HG03108 (cell line): ENCODE measurements around the gene TUBA3C.
"Not testable (repeated sequence)": the region's sequence is repeated elsewhere in the genome, so short reads cannot be mapped to it uniquely, and the experiment has no call there.

Experiments
- ATAC-seq: cut with Tn5 transposase; IDR thresholded peaks from one replicate; pipeline ENCODE4 v1.9.1; 2021; ENCODE audit warnings: moderate library complexity; ENCODE audit not compliant: unreplicated experiment

Gene TUBA3C

GRCh38 chr13:19181621-19182485 lies at the start of gene TUBA3C:
TSS of gene TUBA3C (minus strand) at chr13:19181824. CDS start at chr13:19181747, 77 bp downstream.
- no peak for ATAC-seq

- ATAC-seq = not testable (repeated sequence)
These were observed 25.8 kb upstream of the TUBA3C start for GRCh38 chr13:19207413-19207812.

DNA sequence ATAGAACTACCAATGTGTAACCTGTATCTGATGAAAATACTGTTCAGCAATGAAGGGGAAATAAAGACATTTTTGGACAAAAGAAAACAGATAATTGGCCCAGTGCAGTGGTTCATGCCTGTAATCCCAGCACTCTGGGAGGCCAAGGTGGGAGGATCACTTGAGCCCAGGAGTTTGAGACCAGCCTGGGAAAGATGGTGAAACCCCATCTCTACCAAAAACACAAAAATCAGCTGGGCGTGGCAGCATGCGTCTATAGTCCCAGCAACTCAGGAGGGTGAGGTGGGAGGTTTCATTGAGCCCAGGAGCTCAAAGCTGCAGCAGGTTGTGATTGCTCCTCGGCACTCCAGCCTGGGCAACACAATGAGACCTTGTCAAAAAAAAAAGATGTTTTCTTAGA lies 11.0 kb upstream of the TUBA3C start:
- ATAC-seq = not testable (repeated sequence)

- not testable (repeated sequence) for ATAC-seq
These were observed 8.3 kb upstream of the TUBA3C start for GRCh38 chr13:19189911-19190310.

DNA sequence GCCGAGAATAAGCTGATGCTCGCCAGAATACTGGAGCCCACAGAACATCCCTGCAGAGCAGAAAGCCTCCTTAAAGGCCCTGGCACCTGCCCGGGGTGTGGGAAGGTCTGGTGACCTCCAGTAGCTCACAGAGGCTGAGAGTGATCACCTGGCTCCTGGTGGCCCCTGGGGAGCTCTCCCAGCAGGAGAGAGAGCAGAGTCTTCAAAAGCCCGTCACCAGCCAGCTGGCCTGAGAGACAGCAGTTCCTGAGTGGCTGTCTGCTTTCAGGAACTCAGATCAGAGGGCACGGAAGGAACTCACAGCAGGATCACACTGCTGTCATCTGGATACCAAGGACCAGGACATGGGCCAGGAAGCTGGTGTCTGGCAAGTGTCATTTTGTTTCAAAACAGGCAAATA lies 7.7 kb upstream of the TUBA3C start:
- not testable (repeated sequence) for ATAC-seq

DNA sequence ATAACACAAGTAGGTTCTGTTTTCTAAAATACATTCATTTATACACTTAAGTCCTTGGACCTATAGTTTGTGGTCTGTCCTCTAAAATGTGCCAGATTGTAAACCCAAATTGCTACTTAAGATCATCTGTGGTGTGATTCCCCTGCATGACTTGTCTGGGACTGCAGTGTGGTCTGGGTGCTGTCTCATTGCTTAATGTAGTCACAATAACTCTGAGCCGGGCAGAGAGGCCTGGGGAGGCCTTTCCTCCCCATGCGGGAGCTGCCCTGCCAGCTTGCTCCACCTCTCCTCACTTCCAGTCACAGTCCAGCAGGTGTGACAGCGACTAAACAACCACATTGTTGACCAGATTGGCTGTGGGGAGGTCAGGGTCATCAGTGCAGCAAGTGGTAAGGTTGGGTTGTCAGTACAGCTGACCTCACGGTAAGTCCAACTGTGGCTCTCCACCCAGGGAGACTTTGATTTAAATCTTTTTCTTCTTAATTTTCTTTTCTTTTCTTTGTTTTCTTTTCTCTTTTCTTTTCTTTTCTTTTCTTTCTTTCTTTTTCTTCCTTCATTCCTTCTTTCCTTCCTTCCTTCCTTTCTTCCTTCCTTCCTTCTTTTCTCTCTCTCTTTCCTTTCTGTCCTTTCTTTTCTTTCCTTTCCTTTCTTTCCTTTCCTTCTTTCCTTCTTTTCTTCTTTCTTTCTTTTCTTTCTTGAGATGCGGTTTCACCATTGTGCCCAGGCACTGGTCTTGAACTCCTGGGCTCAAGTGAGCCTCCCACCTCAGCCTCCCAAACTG lies 4.4 kb upstream of the TUBA3C start:
- ATAC-seq = no peak

DNA sequence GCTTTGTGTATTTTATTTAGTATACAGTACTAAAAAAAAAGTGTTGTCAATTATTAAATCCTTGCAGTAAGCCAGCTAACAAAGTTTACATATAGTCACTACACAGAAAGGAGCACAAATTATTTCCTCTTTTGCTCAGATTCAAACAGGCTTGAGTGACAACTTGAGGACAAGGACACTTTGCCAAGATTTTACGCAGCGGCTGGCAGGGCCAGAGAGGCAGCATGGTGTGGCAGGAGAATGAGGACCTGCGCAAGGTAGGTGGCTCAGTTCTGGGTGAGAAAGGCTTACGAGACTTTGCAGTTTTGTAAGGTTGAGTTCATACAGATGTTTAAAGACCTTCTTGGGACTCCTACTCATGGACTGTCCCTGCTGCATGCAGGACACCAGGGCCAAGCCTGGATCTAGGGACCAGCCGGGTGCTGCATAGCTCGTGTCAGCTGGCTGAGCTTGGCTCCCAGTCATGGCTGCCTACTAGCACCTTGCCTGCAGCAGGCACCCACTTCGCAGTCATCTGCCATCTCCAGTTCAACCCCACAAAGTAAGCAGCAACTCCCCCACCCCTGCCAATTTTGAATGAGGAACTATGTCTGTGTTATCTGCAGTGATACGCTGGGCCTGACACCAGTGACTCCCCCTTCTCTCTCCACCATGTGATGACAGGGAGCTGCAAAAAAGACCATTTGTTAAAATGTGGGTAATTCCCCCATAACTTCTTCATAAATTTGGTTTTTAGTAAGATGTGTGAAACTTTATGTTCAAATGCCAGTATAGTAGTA lies 3.7 kb upstream of the TUBA3C start:
- ATAC-seq = no peak

DNA sequence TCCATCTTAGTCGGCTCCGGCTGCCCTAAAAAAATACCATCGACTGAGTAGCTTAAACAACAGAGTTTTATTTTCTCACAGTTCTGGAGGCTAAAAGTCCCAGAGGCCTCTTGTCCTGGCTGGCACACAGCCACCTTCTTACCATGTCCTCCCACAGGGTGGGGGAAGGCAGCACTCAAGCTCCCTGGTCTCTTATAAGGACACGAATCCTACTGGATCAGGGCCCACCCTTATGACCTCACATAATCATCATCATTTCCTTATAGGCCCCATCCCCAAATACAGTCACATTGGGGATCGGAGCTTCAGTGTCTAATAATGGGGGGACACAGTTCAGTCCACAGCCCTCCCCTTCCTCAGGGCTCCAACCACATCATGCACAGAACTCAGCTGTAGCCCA lies 2.6 kb upstream of the TUBA3C start:
- no peak for ATAC-seq

- no peak for ATAC-seq
These were observed 2.1 kb upstream of the TUBA3C start for GRCh38 chr13:19183676-19184075.

GRCh38 chr13:19182536-19182935 lies 912 bp upstream of the TUBA3C start:
- no peak for ATAC-seq

GRCh38 chr13:19181021-19181620 lies 503 bp downstream of the TUBA3C start:
- ATAC-seq = no peak

GRCh38 chr13:19179916-19180315 lies 1.7 kb downstream of the TUBA3C start:
- ATAC-seq = no peak

GRCh38 chr13:19178901-19179593 lies 2.6 kb downstream of the TUBA3C start:
- ATAC-seq = no peak

DNA sequence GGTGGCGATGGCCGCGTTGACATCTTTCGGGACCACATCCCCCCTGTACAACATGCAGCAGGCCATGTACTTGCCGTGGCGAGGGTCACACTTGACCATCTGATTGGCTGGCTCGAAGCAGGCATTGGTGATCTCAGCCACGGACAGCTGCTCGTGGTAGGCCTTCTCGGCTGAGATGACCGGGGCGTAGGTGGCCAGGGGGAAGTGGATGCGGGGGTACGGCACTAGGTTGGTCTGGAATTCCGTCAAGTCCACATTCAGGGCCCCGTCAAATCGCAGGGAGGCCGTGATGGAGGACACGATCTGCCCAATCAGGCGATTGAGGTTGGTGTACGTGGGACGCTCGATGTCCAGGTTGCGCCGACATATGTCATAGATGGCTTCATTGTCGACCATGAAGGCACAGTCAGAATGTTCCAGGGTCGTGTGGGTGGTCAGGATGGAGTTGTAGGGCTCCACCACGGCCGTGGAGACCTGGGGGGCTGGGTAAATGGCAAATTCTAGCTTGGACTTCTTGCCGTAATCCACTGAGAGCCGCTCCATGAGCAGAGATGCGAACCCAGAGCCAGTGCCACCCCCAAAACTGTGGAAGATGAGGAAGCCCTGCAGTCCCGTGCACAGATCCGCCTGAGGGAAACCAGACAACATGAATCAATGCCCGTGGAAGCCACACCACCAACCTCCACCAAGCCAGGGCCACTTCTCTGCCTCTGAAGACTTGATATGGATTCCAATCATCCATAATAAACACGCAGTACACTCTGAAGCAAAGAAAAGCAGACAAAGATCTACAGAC lies 4.4 kb downstream of the TUBA3C start:
- not testable (repeated sequence) for ATAC-seq

- no peak for ATAC-seq
These were observed 7.9 kb downstream of the TUBA3C start for GRCh38 chr13:19173752-19174151.

DNA sequence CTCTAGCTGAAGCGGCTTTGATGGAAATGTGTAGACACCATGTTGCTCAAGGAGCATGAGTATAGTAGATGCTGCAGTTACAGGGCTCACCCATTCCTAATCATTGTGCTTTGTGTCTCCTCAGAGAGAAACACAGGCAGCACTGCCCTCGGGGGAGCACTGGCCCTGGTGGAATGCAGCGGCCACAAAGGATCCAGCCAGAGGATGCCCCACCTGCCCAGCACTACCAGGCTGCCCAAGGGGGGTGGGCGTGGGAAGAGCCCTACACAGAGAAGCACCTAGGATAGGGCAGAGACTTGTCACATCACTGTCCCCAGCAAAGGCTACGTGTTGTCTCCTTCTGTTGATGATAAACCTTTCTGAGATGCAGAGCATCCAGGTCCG lies 9.0 kb downstream of the TUBA3C start:
- ATAC-seq = no peak

- ATAC-seq = no peak
These were observed 9.5 kb downstream of the TUBA3C start for GRCh38 chr13:19172007-19172646.

DNA sequence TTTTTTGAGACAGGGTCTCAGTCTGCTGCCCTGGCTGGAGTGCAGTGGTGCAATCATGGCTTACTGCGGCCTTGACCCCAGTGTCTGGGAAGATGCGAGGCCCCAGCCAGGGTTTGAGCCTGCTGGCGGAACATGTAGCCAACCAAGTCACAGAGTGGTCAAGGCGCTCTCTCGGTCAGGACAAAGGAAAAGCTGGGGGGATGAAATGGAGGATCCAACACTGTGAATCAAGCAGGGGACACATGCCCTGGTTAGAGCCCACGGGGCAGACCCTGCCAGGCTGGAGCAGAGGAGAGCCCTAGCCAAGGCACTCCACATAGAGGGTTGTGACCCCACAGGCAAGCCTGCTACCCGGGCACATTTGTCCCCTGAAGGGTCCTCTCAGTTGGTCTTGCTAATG lies 10.1 kb downstream of the TUBA3C start:
- no peak for ATAC-seq

DNA sequence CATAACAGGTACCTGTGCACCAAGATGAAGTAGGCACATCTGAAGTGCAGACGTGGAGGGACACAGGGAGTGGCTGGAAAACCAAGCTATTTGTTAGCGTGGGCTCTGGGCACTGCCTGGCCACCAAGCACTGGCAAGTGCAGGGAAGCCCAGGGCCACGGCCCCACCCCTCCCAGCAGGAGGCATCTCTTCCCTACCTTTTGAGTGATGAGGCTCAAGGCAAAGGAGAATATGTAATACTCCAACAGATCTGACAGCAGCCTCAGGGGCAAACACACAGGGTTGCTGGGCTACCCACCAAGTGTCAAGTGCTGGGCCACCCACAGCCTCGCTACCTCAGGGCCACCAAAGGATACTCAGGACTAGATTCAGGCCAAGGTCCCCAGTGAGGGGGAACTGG lies 11.6 kb downstream of the TUBA3C start:
- no peak for ATAC-seq
